ENCODE measurements around the gene PCDHGC5.

DNA sequence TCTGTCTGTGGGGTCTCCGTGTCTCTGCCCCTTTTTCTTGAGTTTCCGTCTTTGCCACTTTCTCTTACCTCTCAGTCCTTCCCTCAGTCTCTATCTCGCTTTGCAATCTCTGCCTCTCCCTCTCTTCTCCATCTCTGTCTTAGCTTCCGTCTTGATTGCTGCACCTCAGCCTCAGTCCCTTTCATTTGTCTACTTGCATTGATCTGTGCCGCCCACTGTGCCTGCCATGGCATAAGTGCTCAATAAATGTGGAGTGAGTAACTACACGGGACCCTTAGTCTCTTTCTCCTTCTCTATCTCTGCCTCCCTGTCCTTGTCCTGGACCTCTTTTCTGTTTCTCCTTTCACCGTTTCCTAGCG lies 6.6 kb downstream of the PCDHGC5 start:
- TF ChIP-seq EZH2phosphoT487 (IDR thresholded peaks at IDR 0.05; ENCODE audit: borderline replicate concordance, low read depth, low read length) (no peak), CTCF (conservative IDR thresholded peaks at IDR 0.05; ENCODE audit: low read length) (no peak)

Data from OCI-LY7 (cell line).